ENCODE measurements around the gene GRIP1.

DNA sequence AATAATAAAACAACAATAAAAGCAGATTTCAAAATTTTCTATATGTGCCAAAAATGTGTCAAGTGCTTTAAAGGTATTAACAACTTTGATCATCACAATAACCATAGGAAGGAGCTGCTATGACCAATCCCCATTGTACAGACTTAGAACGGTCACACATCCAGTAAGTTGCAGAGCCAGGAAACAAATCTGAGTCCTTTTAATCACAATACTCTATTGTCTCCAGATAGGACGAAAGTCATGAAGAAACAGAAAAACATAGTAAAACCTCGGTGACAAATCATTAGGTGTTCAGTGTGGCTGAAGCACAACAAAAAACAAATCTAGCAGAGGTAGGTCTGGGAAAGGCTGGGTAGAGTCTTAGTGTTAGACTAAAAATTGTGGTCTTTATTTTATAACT is 178.8 kb downstream of the GRIP1 start:
- TF ChIP-seq, protein P1, sequence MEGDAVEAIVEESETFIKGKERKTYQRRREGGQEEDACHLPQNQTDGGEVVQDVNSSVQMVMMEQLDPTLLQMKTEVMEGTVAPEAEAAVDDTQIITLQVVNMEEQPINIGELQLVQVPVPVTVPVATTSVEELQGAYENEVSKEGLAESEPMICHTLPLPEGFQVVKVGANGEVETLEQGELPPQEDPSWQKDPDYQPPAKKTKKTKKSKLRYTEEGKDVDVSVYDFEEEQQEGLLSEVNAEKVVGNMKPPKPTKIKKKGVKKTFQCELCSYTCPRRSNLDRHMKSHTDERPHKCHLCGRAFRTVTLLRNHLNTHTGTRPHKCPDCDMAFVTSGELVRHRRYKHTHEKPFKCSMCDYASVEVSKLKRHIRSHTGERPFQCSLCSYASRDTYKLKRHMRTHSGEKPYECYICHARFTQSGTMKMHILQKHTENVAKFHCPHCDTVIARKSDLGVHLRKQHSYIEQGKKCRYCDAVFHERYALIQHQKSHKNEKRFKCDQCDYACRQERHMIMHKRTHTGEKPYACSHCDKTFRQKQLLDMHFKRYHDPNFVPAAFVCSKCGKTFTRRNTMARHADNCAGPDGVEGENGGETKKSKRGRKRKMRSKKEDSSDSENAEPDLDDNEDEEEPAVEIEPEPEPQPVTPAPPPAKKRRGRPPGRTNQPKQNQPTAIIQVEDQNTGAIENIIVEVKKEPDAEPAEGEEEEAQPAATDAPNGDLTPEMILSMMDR (IDR thresholded peaks at IDR 0.05; ENCODE audit: low read length) = no peak
- no peak for TF ChIP-seq EZH2 (optimal IDR thresholded peaks at IDR 0.05; ENCODE audit: low read depth, low read length)
